Measurements from ENCODE around the gene DGKE.

DNA sequence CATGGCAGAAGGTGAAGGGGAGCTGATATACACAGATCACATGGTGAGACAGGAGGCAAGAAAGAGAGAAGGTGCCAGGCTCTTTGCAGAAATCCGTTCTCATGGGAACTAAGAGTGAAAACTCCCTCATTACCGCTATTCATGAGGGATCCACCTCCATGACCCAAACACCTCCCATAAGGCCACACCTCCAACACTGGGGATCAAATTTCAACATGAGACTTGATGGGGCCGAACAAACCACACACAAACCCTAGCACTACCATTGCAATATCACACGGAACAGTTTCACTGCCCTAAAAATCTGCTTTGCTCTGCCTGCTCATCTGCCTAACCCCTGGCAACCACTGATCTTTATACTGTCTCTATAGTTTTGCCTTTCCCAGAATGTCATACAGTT lies 35.0 kb upstream of the DGKE start:
- TF ChIP-seq, protein P1, sequence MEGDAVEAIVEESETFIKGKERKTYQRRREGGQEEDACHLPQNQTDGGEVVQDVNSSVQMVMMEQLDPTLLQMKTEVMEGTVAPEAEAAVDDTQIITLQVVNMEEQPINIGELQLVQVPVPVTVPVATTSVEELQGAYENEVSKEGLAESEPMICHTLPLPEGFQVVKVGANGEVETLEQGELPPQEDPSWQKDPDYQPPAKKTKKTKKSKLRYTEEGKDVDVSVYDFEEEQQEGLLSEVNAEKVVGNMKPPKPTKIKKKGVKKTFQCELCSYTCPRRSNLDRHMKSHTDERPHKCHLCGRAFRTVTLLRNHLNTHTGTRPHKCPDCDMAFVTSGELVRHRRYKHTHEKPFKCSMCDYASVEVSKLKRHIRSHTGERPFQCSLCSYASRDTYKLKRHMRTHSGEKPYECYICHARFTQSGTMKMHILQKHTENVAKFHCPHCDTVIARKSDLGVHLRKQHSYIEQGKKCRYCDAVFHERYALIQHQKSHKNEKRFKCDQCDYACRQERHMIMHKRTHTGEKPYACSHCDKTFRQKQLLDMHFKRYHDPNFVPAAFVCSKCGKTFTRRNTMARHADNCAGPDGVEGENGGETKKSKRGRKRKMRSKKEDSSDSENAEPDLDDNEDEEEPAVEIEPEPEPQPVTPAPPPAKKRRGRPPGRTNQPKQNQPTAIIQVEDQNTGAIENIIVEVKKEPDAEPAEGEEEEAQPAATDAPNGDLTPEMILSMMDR (IDR thresholded peaks at IDR 0.05; ENCODE audit: poor library complexity, severe bottlenecking): no peak
- TF ChIP-seq SMC3 (conservative IDR thresholded peaks at IDR 0.05; ENCODE audit: poor library complexity): no peak
- no peak for TF ChIP-seq POLR2AphosphoS5 (IDR thresholded peaks at IDR 0.05)
- no peak for TF ChIP-seq RAD21 (conservative IDR thresholded peaks at IDR 0.05)

All from neural cell (in vitro differentiated cells).